HEK293 (cell line): ENCODE data around the gene CMTM8.
A peak's percentile ranks its signal among the peaks of the same experiment; 100 is the strongest.

ENCODE experiments used
- CTCF ChIA-PET: fragments of 350-600 bp; formaldehyde crosslinking; extraction: SDS; loops from one replicate; lab custom pipeline; 2021; ENCODE audit warnings: antibody characterized with exemption; lab: Yijun Ruan, JAX
- POLR2A ChIA-PET: fragments of 300-600 bp; formaldehyde crosslinking; extraction: SDS; loops from one replicate; lab custom pipeline; 2020; ENCODE audit warnings: antibody characterized with exemption, inconsistent platforms; lab: Yijun Ruan, JAX
- H3K27ac ChIP-seq: fragments of 200-500 bp; sonication (Bioruptor generic); 2 replicates; pipeline ENCODE4 v1.5.1; 2014; ENCODE audit warnings: low read depth, low read length, control low read depth, inconsistent platforms; ENCODE audit errors: extremely low read depth
- H3K36me3 ChIP-seq, 2 experiments: fragments of 200-500 bp in 1 of 2; sonication (Bioruptor generic) in 1 of 2; 1 replicate in 1 of 2; 2 replicates in 1 of 2; pipeline ENCODE4 v1.5.1; 2014 to 2017; ENCODE audit warnings: inconsistent platforms in 2 of 2, low read length in 2 of 2; ENCODE audit not compliant: control insufficient read depth in 2 of 2, insufficient read depth in 1 of 2
- H3K4me1 ChIP-seq: fragments of 200-500 bp; sonication (Bioruptor generic); 2 replicates; pipeline ENCODE4 v1.5.1; 2014; ENCODE audit warnings: mild to moderate bottlenecking, low read length, inconsistent platforms; ENCODE audit not compliant: control insufficient read depth, insufficient read depth
- H3K4me3 ChIP-seq: 2 replicates; pipeline ENCODE4 v1.5.1; 2011; ENCODE audit warnings: low read depth, mild to moderate bottlenecking, control low read depth, low read length, moderate library complexity
- H3K9me3 ChIP-seq: fragments of 200-500 bp; sonication (Bioruptor generic); 2 replicates; pipeline ENCODE4 v1.5.1; 2014; ENCODE audit warnings: low read depth, low read length, inconsistent platforms; ENCODE audit not compliant: control insufficient read depth, insufficient read depth
- GLI2 ChIP-seq: fragments of 450-650 bp; formaldehyde crosslinking; IDR thresholded peaks from 2 replicates; pipeline ENCODE4; 2017; ENCODE audit warnings: missing biosample characterization, missing genetic modification characterization, low read depth, borderline replicate concordance
- IKZF3 ChIP-seq: fragments of 450-650 bp; IDR thresholded peaks from 2 replicates; pipeline ENCODE4 v1.5.0; 2018; ENCODE audit warnings: missing biosample characterization, mild to moderate bottlenecking, missing genetic modification characterization, moderate library complexity
- KLF7 ChIP-seq: fragments of 450-650 bp; formaldehyde crosslinking; IDR thresholded peaks from 2 replicates; pipeline ENCODE4 v1.5.1; 2016; ENCODE audit warnings: missing biosample characterization, missing genetic modification characterization, borderline replicate concordance
- PATZ1 ChIP-seq: fragments of 450-650 bp; formaldehyde crosslinking; IDR thresholded peaks from 2 replicates; pipeline ENCODE4 v1.5.1; 2016; ENCODE audit warnings: missing biosample characterization, missing genetic modification characterization
- RBAK ChIP-seq: fragments of 450-650 bp; formaldehyde crosslinking; IDR thresholded peaks from 2 replicates; pipeline ENCODE4 v1.5.1; 2016; ENCODE audit warnings: missing biosample characterization, missing genetic modification characterization
- SCRT2 ChIP-seq: fragments of 450-650 bp; formaldehyde crosslinking; IDR thresholded peaks from 2 replicates; pipeline ENCODE4 v1.5.1; 2016; ENCODE audit warnings: missing biosample characterization, missing genetic modification characterization
- SP2 ChIP-seq: fragments of 450-650 bp; formaldehyde crosslinking; IDR thresholded peaks from 2 replicates; pipeline ENCODE4 v1.5.1; 2016; ENCODE audit warnings: missing biosample characterization, missing genetic modification characterization
- ZBTB20 ChIP-seq: fragments of 450-650 bp; formaldehyde crosslinking; IDR thresholded peaks from 2 replicates; pipeline ENCODE4 v1.5.1; 2016; ENCODE audit warnings: missing biosample characterization, missing genetic modification characterization
- ZBTB7A ChIP-seq: fragments of 450-650 bp; formaldehyde crosslinking; IDR thresholded peaks from 2 replicates; pipeline ENCODE4 v1.5.1; 2016; ENCODE audit warnings: low read depth, missing biosample characterization, missing genetic modification characterization
- ZNF10 ChIP-seq: fragments of 450-650 bp; formaldehyde crosslinking; IDR thresholded peaks from 2 replicates; pipeline ENCODE4 v1.5.1; 2017; ENCODE audit warnings: missing biosample characterization, missing genetic modification characterization
- ZNF112 ChIP-seq: fragments of 450-650 bp; formaldehyde crosslinking; IDR thresholded peaks from 2 replicates; pipeline ENCODE4 v1.5.0; 2017; ENCODE audit warnings: missing biosample characterization, missing genetic modification characterization
- ZNF121 ChIP-seq: fragments of 450-650 bp; formaldehyde crosslinking; IDR thresholded peaks from 2 replicates; pipeline ENCODE4 v1.5.1; 2016; ENCODE audit warnings: missing biosample characterization, missing genetic modification characterization
- ZNF132 ChIP-seq: fragments of 450-650 bp; formaldehyde crosslinking; IDR thresholded peaks from 2 replicates; pipeline ENCODE4 v1.5.1; 2017; ENCODE audit warnings: missing biosample characterization, missing genetic modification characterization, borderline replicate concordance
- ZNF148 ChIP-seq: fragments of 450-650 bp; formaldehyde crosslinking; IDR thresholded peaks from 2 replicates; pipeline ENCODE4 v1.5.0; 2017; ENCODE audit warnings: missing biosample characterization, missing genetic modification characterization, borderline replicate concordance
- ZNF16 ChIP-seq: fragments of 450-650 bp; formaldehyde crosslinking; IDR thresholded peaks from 2 replicates; pipeline ENCODE4 v1.5.1; 2016; ENCODE audit warnings: low read depth, missing biosample characterization, missing genetic modification characterization
- ZNF184 ChIP-seq: fragments of 450-650 bp; IDR thresholded peaks from 2 replicates; pipeline ENCODE4 v1.5.1; 2018; ENCODE audit warnings: missing biosample characterization, mild to moderate bottlenecking, missing genetic modification characterization
- ZNF19 ChIP-seq: fragments of 450-650 bp; formaldehyde crosslinking; IDR thresholded peaks from 2 replicates; pipeline ENCODE4; 2016; ENCODE audit warnings: missing biosample characterization, missing genetic modification characterization, low read depth
- ZNF239 ChIP-seq: fragments of 450-650 bp; formaldehyde crosslinking; IDR thresholded peaks from 2 replicates; pipeline ENCODE4 v1.5.1; 2016; ENCODE audit warnings: missing biosample characterization, missing genetic modification characterization
- ZNF274 ChIP-seq, 2 experiments: fragments of 200-500 bp in 1 of 2; fragments of 450-650 bp in 1 of 2; sonication (Bioruptor generic) in 1 of 2; formaldehyde crosslinking in 1 of 2; IDR thresholded peaks; 2 replicates each; pipeline versions ENCODE4 v1.5.1 to v1.6.1; 2014 to 2016; ENCODE audit warnings: borderline replicate concordance in 1 of 2, inconsistent platforms in 1 of 2, low read length in 1 of 2, missing biosample characterization in 1 of 2, missing genetic modification characterization in 1 of 2
- ZNF280C ChIP-seq: fragments of 450-650 bp; formaldehyde crosslinking; IDR thresholded peaks from 2 replicates; pipeline ENCODE4 v1.5.1; 2016; ENCODE audit warnings: missing biosample characterization, missing genetic modification characterization
- ZNF423 ChIP-seq: fragments of 450-650 bp; formaldehyde crosslinking; IDR thresholded peaks from 2 replicates; pipeline ENCODE4 v1.5.1; 2016; ENCODE audit warnings: missing biosample characterization, missing genetic modification characterization
- ZNF548 ChIP-seq: fragments of 450-650 bp; formaldehyde crosslinking; IDR thresholded peaks from 2 replicates; pipeline ENCODE4 v1.5.1; 2016; ENCODE audit warnings: missing biosample characterization, missing genetic modification characterization
- ZNF639 ChIP-seq: fragments of 450-650 bp; formaldehyde crosslinking; IDR thresholded peaks from 2 replicates; pipeline ENCODE4 v1.5.1; 2016; ENCODE audit warnings: missing biosample characterization, missing genetic modification characterization
- ZNF664 ChIP-seq: fragments of 450-650 bp; formaldehyde crosslinking; IDR thresholded peaks from 2 replicates; pipeline ENCODE4 v1.5.1; 2016; ENCODE audit warnings: missing biosample characterization, missing genetic modification characterization
- ZSCAN23 ChIP-seq: fragments of 450-650 bp; formaldehyde crosslinking; IDR thresholded peaks from 2 replicates; pipeline ENCODE4 v1.5.1; 2016; ENCODE audit warnings: missing biosample characterization, missing genetic modification characterization
- TF ChIP-seq, protein P1 (sequence below): fragments of 450-650 bp; formaldehyde crosslinking; IDR thresholded peaks from 2 replicates; pipeline ENCODE4 v1.5.1; 2017; ENCODE audit warnings: missing biosample characterization, missing genetic modification characterization
- TF ChIP-seq, protein P2 (sequence below): fragments of 450-650 bp; formaldehyde crosslinking; IDR thresholded peaks from 2 replicates; pipeline ENCODE4 v1.5.1; 2016; ENCODE audit warnings: missing biosample characterization, missing genetic modification characterization, borderline replicate concordance

Gene CMTM8

GRCh38 chr3:32237670-32238452, 619 bp upstream of the CMTM8 start:
- no peaks in the 10 kb centered on the region; the same call in 1 of the 2 replicates for H3K9me3 ChIP-seq
- peaks cover 0 to 10% of the 10 kb centered on the region in 2 experiments; a peak in 2 of 3 replicates for H3K36me3 ChIP-seq
- CTCF ChIA-PET: no interaction called here
- H3K4me1 ChIP-seq: no peaks in the 10 kb centered on the region
- peak overlapping the region; percentile 40; the same call in 1 of the 2 replicates for H3K27ac ChIP-seq
- POLR2A ChIA-PET: no interaction called here
- peak overlapping the region; percentile 79 for H3K4me3 ChIP-seq
- no peak for TF ChIP-seq ZNF16
- peak; percentile 61 for TF ChIP-seq PATZ1 (tag by site-specific recombination)
- no peak for TF ChIP-seq ZBTB7A (tag by site-specific recombination)
- TF ChIP-seq ZNF184 (tag by site-specific recombination): no peak
- no peak for TF ChIP-seq GLI2 (tag by site-specific recombination)
- no peak for TF ChIP-seq ZNF639
- no peak for TF ChIP-seq IKZF3 (tag by site-specific recombination)
- peak; percentile 90 for TF ChIP-seq ZBTB20 (tag by site-specific recombination)
- no peak for TF ChIP-seq SP2 (tag by site-specific recombination)
- no peak for TF ChIP-seq RBAK
- TF ChIP-seq ZNF112 (tag by site-specific recombination): no peak
- TF ChIP-seq ZNF664 (tag by site-specific recombination): no peak
- peak; percentile 93 for TF ChIP-seq ZNF423 (tag by site-specific recombination)
- no peak for TF ChIP-seq ZNF19 (tag by site-specific recombination)
- TF ChIP-seq ZNF548 (tag by site-specific recombination): no peak
- no peak for TF ChIP-seq SCRT2 (tag by site-specific recombination)
- TF ChIP-seq, protein P1, sequence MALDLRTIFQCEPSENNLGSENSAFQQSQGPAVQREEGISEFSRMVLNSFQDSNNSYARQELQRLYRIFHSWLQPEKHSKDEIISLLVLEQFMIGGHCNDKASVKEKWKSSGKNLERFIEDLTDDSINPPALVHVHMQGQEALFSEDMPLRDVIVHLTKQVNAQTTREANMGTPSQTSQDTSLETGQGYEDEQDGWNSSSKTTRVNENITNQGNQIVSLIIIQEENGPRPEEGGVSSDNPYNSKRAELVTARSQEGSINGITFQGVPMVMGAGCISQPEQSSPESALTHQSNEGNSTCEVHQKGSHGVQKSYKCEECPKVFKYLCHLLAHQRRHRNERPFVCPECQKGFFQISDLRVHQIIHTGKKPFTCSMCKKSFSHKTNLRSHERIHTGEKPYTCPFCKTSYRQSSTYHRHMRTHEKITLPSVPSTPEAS: no peak
- no peak for TF ChIP-seq ZNF274 (IDR thresholded peaks at IDR 0.05; ENCODE audit: low read length)
- TF ChIP-seq ZNF274 (tag by site-specific recombination; IDR thresholded peaks at IDR 0.05; ENCODE audit: borderline replicate concordance): no peak
- TF ChIP-seq ZNF239 (tag by site-specific recombination): no peak
- no peak for TF ChIP-seq ZNF121 (tag by site-specific recombination)
- TF ChIP-seq, protein P2, sequence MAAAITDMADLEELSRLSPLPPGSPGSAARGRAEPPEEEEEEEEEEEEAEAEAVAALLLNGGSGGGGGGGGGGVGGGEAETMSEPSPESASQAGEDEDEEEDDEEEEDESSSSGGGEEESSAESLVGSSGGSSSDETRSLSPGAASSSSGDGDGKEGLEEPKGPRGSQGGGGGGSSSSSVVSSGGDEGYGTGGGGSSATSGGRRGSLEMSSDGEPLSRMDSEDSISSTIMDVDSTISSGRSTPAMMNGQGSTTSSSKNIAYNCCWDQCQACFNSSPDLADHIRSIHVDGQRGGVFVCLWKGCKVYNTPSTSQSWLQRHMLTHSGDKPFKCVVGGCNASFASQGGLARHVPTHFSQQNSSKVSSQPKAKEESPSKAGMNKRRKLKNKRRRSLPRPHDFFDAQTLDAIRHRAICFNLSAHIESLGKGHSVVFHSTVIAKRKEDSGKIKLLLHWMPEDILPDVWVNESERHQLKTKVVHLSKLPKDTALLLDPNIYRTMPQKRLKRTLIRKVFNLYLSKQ (tag by site-specific recombination): no peak
- no peak for TF ChIP-seq ZNF132
- no peak for TF ChIP-seq ZNF10 (tag by site-specific recombination)
- TF ChIP-seq KLF7 (tag by site-specific recombination): no peak
- no peak for TF ChIP-seq ZSCAN23 (tag by site-specific recombination)
- no peak for TF ChIP-seq ZNF148 (tag by site-specific recombination)
- no peak for TF ChIP-seq ZNF280C (tag by site-specific recombination)
